BLaER1 treated with 17β-estradiol and CSF1 and Interleukin-3, amounts not matched to agents 10 nM and 100 nM (cell line): Measurements from ENCODE around the gene IL1RAPL2.

Source experiments
- H3K27ac ChIP-seq, 11 experiments: shearing (Covaris generic); formaldehyde crosslinking; 2 replicates each; pipeline ENCODE4 v1.8.1; 2022
- H3K27me3 ChIP-seq, 11 experiments: shearing (Covaris generic); formaldehyde crosslinking; 2 replicates each; pipeline ENCODE4 v1.8.1; 2022
- H3K36me3 ChIP-seq, 11 experiments: shearing (Covaris generic); formaldehyde crosslinking; 2 replicates each; pipeline ENCODE4 v1.8.1; 2022
- H3K4me1 ChIP-seq, 10 experiments: shearing (Covaris generic); formaldehyde crosslinking; 2 replicates each; pipeline ENCODE4 v1.8.1; 2022
- H3K4me2 ChIP-seq, 11 experiments: shearing (Covaris generic); formaldehyde crosslinking; 2 replicates each; pipeline ENCODE4 v1.8.1; 2022
- H3K4me3 ChIP-seq, 10 experiments: shearing (Covaris generic); formaldehyde crosslinking; 2 replicates each; pipeline ENCODE4 v1.8.1; 2022
- H3K9ac ChIP-seq, 11 experiments: shearing (Covaris generic); formaldehyde crosslinking; 2 replicates each; pipeline ENCODE4 v1.8.1; 2022
- H3K9me3 ChIP-seq, 11 experiments: shearing (Covaris generic); formaldehyde crosslinking; replicated peaks in 1 of 11; 2 replicates each; pipeline ENCODE4 v1.8.1; 2022
- H4K20me1 ChIP-seq, 11 experiments: shearing (Covaris generic); formaldehyde crosslinking; 2 replicates each; pipeline ENCODE4 v1.8.1; 2022
- Cebpa-rat ChIP-seq, 11 experiments: shearing (Covaris generic); IDR thresholded peaks; 2 replicates each; pipeline ENCODE4 v1.8.1; 2022

IL1RAPL2 gene

GRCh38 chrX:105121186-105121585, 555.2 kb downstream of the IL1RAPL2 start:
- Histone ChIP-seq H3K4me2 (peak overlapping the region in 4 of 11 experiments; percentile 27 to 56 (median 44); a peak in 3 of 22 replicates), H3K36me3 (no peaks in the 10 kb centered on the region), H3K9me3 (peaks cover 0 to 10% (median under 1%) of the 10 kb centered on the region in 11 experiments; a peak in 6 of 22 replicates), H4K20me1 (no peaks in the 10 kb centered on the region), H3K4me3 (no peak overlapping the region), H3K27ac (no peak overlapping the region), H3K27me3 (no peaks in the 10 kb centered on the region), H3K4me1 (peaks cover 9 to 15% (median 10%) of the 10 kb centered on the region in 10 experiments; a peak in 18 of 20 replicates), H3K9ac (no peak overlapping the region)
- TF ChIP-seq Cebpa-rat (IDR thresholded peaks at IDR 0.05): no peak

- Histone ChIP-seq H4K20me1 (no peaks in the 10 kb centered on the region), H3K4me1 (0 out of 20 replicates have a peak, but pooled peaks cover 0 to 4% (median 0%) of the 10 kb centered on the region in 10 experiments), H3K36me3 (no peaks in the 10 kb centered on the region), H3K27me3 (no peaks in the 10 kb centered on the region), H3K9me3 (no peaks in the 10 kb centered on the region), H3K27ac (no peak overlapping the region), H3K4me3 (no peak overlapping the region), H3K9ac (no peak overlapping the region), H3K4me2 (no peak overlapping the region)
- TF ChIP-seq Cebpa-rat (IDR thresholded peaks at IDR 0.05): no peak
Observed at GRCh38 chrX:105126201-105126600, 560.2 kb downstream of the IL1RAPL2 start.

- H3K4me2 ChIP-seq: no peak overlapping the region
- peaks cover 0 to 17% (median 8%) of the 10 kb centered on the region in 11 experiments; a peak in 13 of 22 replicates for H3K27me3 ChIP-seq
- H3K9me3 ChIP-seq: no peaks in the 10 kb centered on the region
- H4K20me1 ChIP-seq: no peaks in the 10 kb centered on the region
- no peak for TF ChIP-seq Cebpa-rat (IDR thresholded peaks at IDR 0.05)
- no peaks in the 10 kb centered on the region for H3K36me3 ChIP-seq
- H3K4me3 ChIP-seq: no peak overlapping the region
- H3K27ac ChIP-seq: no peak overlapping the region
- H3K4me1 ChIP-seq: no peaks in the 10 kb centered on the region
- no peak overlapping the region for H3K9ac ChIP-seq
Observed at GRCh38 chrX:105134273-105134672, 568.3 kb downstream of the IL1RAPL2 start.

GRCh38 chrX:105136786-105137185, 570.8 kb downstream of the IL1RAPL2 start:
- H3K36me3 ChIP-seq: no peaks in the 10 kb centered on the region
- H3K9me3 ChIP-seq: no peaks in the 10 kb centered on the region
- no peaks in the 10 kb centered on the region for H4K20me1 ChIP-seq
- peaks cover 0 to 11% (median 4%) of the 10 kb centered on the region in 11 experiments; a peak in 13 of 22 replicates for H3K27me3 ChIP-seq
- no peak overlapping the region for H3K27ac ChIP-seq
- no peak overlapping the region for H3K9ac ChIP-seq
- H3K4me2 ChIP-seq: no peak overlapping the region
- H3K4me1 ChIP-seq: no peaks in the 10 kb centered on the region
- H3K4me3 ChIP-seq: no peak overlapping the region
- TF ChIP-seq Cebpa-rat (IDR thresholded peaks at IDR 0.05): no peak

DNA sequence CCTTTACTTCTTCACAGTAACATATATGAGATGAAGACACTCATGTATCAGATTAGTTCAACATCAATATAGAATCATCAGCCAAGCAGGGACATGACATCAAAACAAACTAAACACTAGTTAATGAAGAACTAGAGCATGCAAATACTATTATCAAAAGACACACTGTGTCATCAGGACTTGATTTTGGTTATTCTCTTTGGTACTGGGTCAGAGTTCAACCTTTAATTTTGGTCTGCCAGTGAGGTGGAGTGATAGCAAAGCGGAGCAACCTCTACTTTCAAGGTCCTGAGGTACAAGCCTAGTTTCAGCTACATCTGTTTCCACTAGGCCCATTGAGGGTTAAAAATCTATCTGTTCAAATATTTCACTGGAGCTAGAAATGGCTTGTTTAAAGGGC, 584.0 kb downstream of the IL1RAPL2 start:
- no peak for TF ChIP-seq Cebpa-rat (IDR thresholded peaks at IDR 0.05)
- Histone ChIP-seq H3K4me2 (no peak overlapping the region), H3K9me3 (no peaks in the 10 kb centered on the region), H3K27ac (no peak overlapping the region), H4K20me1 (no peaks in the 10 kb centered on the region), H3K9ac (no peak overlapping the region), H3K4me1 (no peaks in the 10 kb centered on the region), H3K36me3 (no peaks in the 10 kb centered on the region), H3K4me3 (no peak overlapping the region), H3K27me3 (no peaks in the 10 kb centered on the region)

GRCh38 chrX:105150557-105150956, 584.6 kb downstream of the IL1RAPL2 start:
- H3K27ac ChIP-seq: no peak overlapping the region
- H3K4me3 ChIP-seq: no peak overlapping the region
- no peaks in the 10 kb centered on the region for H3K27me3 ChIP-seq
- no peaks in the 10 kb centered on the region for H3K9me3 ChIP-seq
- H3K9ac ChIP-seq: no peak overlapping the region
- no peaks in the 10 kb centered on the region for H3K36me3 ChIP-seq
- no peaks in the 10 kb centered on the region for H4K20me1 ChIP-seq
- H3K4me1 ChIP-seq: no peaks in the 10 kb centered on the region
- no peak overlapping the region for H3K4me2 ChIP-seq
- TF ChIP-seq Cebpa-rat (IDR thresholded peaks at IDR 0.05): no peak

DNA sequence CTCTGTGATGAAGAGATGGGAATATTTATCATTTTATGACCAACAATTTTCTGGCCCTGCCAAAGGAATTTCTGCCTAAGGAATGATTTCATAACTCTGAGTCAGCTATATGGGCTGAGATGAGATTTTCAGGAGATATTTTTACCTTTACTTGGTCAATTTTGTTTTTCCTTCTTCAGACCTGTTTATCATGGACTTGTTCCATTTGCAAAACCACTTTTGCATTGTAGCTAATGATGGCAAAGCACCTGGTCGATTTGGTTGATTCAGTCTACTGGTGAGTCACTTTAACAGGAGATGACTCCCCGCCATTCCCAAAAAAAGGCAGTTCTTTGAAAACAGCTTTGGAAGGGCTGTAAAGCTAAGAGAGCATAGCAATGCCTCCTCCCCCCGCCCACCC, 601.2 kb downstream of the IL1RAPL2 start:
- no peaks in the 10 kb centered on the region for H3K36me3 ChIP-seq
- TF ChIP-seq Cebpa-rat (IDR thresholded peaks at IDR 0.05): no peak
- H3K9me3 ChIP-seq: no peaks in the 10 kb centered on the region
- no peaks in the 10 kb centered on the region for H4K20me1 ChIP-seq
- H3K27me3 ChIP-seq: no peaks in the 10 kb centered on the region
- no peak overlapping the region for H3K4me3 ChIP-seq
- H3K9ac ChIP-seq: no peak overlapping the region
- H3K27ac ChIP-seq: no peak overlapping the region
- H3K4me1 ChIP-seq: no peaks in the 10 kb centered on the region
- H3K4me2 ChIP-seq: no peak overlapping the region

DNA sequence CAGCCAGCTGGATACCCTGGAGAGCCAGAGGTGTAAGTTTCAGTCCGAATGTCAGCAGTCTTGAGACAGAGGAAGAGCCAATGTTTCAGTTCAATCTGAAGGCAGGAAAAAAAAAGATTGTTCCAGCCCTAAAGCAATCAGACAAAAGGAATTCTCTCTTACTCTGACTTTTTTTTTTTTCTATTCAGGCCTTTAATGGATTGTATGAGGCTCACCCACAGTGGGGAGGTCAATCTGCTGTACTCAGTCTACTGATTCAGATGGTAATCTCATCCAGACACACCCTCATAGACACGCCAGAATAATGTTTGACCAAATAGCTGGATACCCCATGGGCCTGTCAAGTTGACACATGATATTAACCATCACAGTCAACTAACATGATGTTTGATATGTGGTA, 602.6 kb downstream of the IL1RAPL2 start:
- no peak overlapping the region for H3K9ac ChIP-seq
- H3K4me1 ChIP-seq: no peaks in the 10 kb centered on the region
- no peak for TF ChIP-seq Cebpa-rat (IDR thresholded peaks at IDR 0.05)
- no peaks in the 10 kb centered on the region for H3K27me3 ChIP-seq
- H4K20me1 ChIP-seq: no peaks in the 10 kb centered on the region
- no peak overlapping the region for H3K4me3 ChIP-seq
- no peaks in the 10 kb centered on the region for H3K9me3 ChIP-seq
- H3K27ac ChIP-seq: no peak overlapping the region
- no peak overlapping the region for H3K4me2 ChIP-seq
- no peaks in the 10 kb centered on the region for H3K36me3 ChIP-seq

- H3K36me3 ChIP-seq: no peaks in the 10 kb centered on the region
- no peak overlapping the region for H3K27ac ChIP-seq
- H3K27me3 ChIP-seq: no peaks in the 10 kb centered on the region
- no peaks in the 10 kb centered on the region for H3K9me3 ChIP-seq
- H3K4me3 ChIP-seq: no peak overlapping the region
- H3K4me1 ChIP-seq: no peaks in the 10 kb centered on the region
- no peaks in the 10 kb centered on the region for H4K20me1 ChIP-seq
- no peak overlapping the region for H3K4me2 ChIP-seq
- TF ChIP-seq Cebpa-rat (IDR thresholded peaks at IDR 0.05): no peak
- H3K9ac ChIP-seq: no peak overlapping the region
Observed at GRCh38 chrX:105173071-105173470, 607.1 kb downstream of the IL1RAPL2 start.

DNA sequence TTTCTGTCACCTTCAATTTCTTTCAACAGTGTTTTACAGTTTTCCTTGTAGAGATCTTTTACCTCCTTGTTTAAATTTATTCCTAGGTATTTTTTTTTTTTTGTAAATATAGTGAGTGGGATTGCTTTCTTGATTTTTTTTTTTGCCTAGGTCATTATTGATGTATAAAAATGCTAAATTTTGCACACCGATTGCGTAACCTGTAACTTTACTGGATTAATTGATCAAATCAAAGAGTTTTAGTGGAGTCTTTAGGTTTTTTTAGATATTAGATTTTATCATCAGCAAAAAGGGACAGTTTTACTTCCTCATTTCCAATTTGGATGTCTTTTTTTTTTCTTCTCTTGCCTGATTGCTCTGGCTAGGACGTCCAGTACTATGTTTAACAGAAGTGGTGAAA, 613.6 kb downstream of the IL1RAPL2 start:
- H3K4me2 ChIP-seq: no peak overlapping the region
- peak in 2 of 11 experiments; percentile 39 to 41; a peak in 1 of 22 replicates for TF ChIP-seq Cebpa-rat (IDR thresholded peaks at IDR 0.05)
- no peaks in the 10 kb centered on the region for H3K36me3 ChIP-seq
- H3K4me3 ChIP-seq: no peak overlapping the region
- H3K27ac ChIP-seq: no peak overlapping the region
- H4K20me1 ChIP-seq: no peaks in the 10 kb centered on the region
- H3K9me3 ChIP-seq: peaks cover 5 to 20% (median 14%) of the 10 kb centered on the region in 11 experiments; a peak in 17 of 22 replicates
- H3K9ac ChIP-seq: no peak overlapping the region
- no peaks in the 10 kb centered on the region for H3K27me3 ChIP-seq
- no peaks in the 10 kb centered on the region for H3K4me1 ChIP-seq
